B cell (primary cell): Measurements from ENCODE around the gene ZC3H18. TPM values are rescaled to one million over a fixed set of nuclear protein-coding genes. Genes with fewer than 3 reads are reported as not detected.

Experiments
- ATAC-seq: fragments of 200-7000 bp; cut with Tn5 transposase; one replicate; pipeline ENCODE4 v1.10.0; 2021; ENCODE audit warnings: low read depth, mild to moderate bottlenecking, moderate number of reproducible peaks, moderate library complexity
- CTCF ChIA-PET: fragments of 350-600 bp; sonication (Branson Sonifier 250); formaldehyde crosslinking; loops from one replicate; lab custom pipeline; 2021; ENCODE audit warnings: antibody characterized with exemption, inconsistent platforms; lab: Charles Lee
- POLR2A ChIA-PET: fragments of 350-600 bp; sonication (Branson Sonifier 250); formaldehyde crosslinking; loops from one replicate; lab custom pipeline; 2021; ENCODE audit warnings: antibody characterized with exemption; lab: Charles Lee
- DNase-seq: peaks from one replicate; pipeline ENCODE4 v3.0.0; 2013
- H2AFZ ChIP-seq: 2 replicates; pipeline ENCODE4 v1.6.1; 2012; ENCODE audit warnings: mild to moderate bottlenecking, low read depth, low read length; ENCODE audit not compliant: insufficient read depth, poor library complexity, severe bottlenecking
- H3K27ac ChIP-seq, 2 donors: 1 replicate in 1 of 2; 2 replicates in 1 of 2; pipeline ENCODE4 v1.5.1; 2012 to 2013; ENCODE audit warnings: low read length in 2 of 2, mild to moderate bottlenecking in 2 of 2, moderate library complexity in 1 of 2
- H3K27me3 ChIP-seq, 4 experiments: fragments of 200-600 bp in 1 of 4; sonication (generic) in 1 of 4; replicated peaks in 1 of 4; 1 replicate in 2 of 4; 2 replicates in 2 of 4; pipeline versions ENCODE4 v1.6.1 to v1.7.0; 2013 to 2016; ENCODE audit warnings: low read length in 3 of 4, mild to moderate bottlenecking in 2 of 4, mixed read lengths in 1 of 4, moderate library complexity in 1 of 4; ENCODE audit not compliant: insufficient read depth in 4 of 4, control insufficient read depth in 3 of 4; ENCODE audit errors: control extremely low read depth in 1 of 4
- H3K36me3 ChIP-seq, 2 experiments: replicated peaks in 1 of 2; 1 replicate in 1 of 2; 2 replicates in 1 of 2; pipeline versions ENCODE4 v1.6.1 to v1.7.1; 2013; ENCODE audit warnings: low read length in 1 of 2; ENCODE audit not compliant: insufficient read depth in 2 of 2, control insufficient read depth in 1 of 2; ENCODE audit errors: control extremely low read depth in 1 of 2, extremely low read depth in 1 of 2
- H3K4me1 ChIP-seq, 2 donors: fragments of 200-600 bp in 1 of 2; sonication (generic) in 1 of 2; 1 replicate in 1 of 2; 2 replicates in 1 of 2; pipeline versions ENCODE4 v1.5.1 to v1.6.1; 2013 to 2017; ENCODE audit warnings: low read length in 2 of 2; ENCODE audit not compliant: control insufficient read depth in 2 of 2, insufficient read depth in 2 of 2
- H3K4me2 ChIP-seq: replicated peaks from 2 replicates; pipeline ENCODE3; 2012; ENCODE audit warnings: mild to moderate bottlenecking, low read depth, low read length; ENCODE audit not compliant: poor library complexity, severe bottlenecking
- H3K4me3 ChIP-seq, 5 experiments: fragments of 200-600 bp in 1 of 5; sonication (generic) in 1 of 5; 1 replicate in 3 of 5; 2 replicates in 2 of 5; pipeline versions ENCODE4 v1.5.1 to v1.7.0; 2011 to 2016; ENCODE audit warnings: low read length in 4 of 5, mild to moderate bottlenecking in 4 of 5, low read depth in 2 of 5, control low read depth in 1 of 5, moderate library complexity in 1 of 5; ENCODE audit not compliant: insufficient read depth in 1 of 5; ENCODE audit errors: control extremely low read depth in 1 of 5, extremely low read depth in 1 of 5
- H3K79me2 ChIP-seq: fragments of 200-600 bp; sonication (generic); one replicate; pipeline ENCODE4 v1.6.0; 2016; ENCODE audit warnings: low read length; ENCODE audit not compliant: control insufficient read depth, insufficient read depth
- H3K9ac ChIP-seq: fragments of 200-600 bp; sonication (generic); 2 replicates; pipeline ENCODE4 v1.6.1; 2017; ENCODE audit warnings: mild to moderate bottlenecking, low read length, moderate library complexity
- H3K9me3 ChIP-seq, 3 donors: one replicate each; pipeline versions ENCODE4 v1.6.1 to v1.7.1; 2013; ENCODE audit warnings: low read length in 2 of 3; ENCODE audit not compliant: control insufficient read depth in 2 of 3, insufficient read depth in 1 of 3; ENCODE audit errors: control extremely low read depth in 1 of 3
- H4K20me1 ChIP-seq: 2 replicates; pipeline ENCODE4 v1.6.0; 2012; ENCODE audit warnings: mild to moderate bottlenecking, low read length; ENCODE audit not compliant: insufficient read depth, control insufficient read depth, poor library complexity, severe bottlenecking
- H3K27ac Mint-ChIP-seq: one replicate; pipeline ENCODE4 v1.8.0; 2021; ENCODE audit warnings: mixed read lengths
- H3K27me3 Mint-ChIP-seq: one replicate; pipeline ENCODE4 v1.8.0; 2021; ENCODE audit warnings: mixed read lengths
- H3K4me1 Mint-ChIP-seq: one replicate; pipeline ENCODE4 v1.8.0; 2021; ENCODE audit warnings: mixed read lengths
- H3K4me3 Mint-ChIP-seq: one replicate; pipeline ENCODE4 v1.8.0; 2021; ENCODE audit warnings: mixed read lengths
- H3K9me3 Mint-ChIP-seq: one replicate; pipeline ENCODE4 v1.8.0; 2022; ENCODE audit warnings: mixed read lengths; ENCODE audit not compliant: insufficient read depth
- CTCF ChIP-seq: fragments of 200-600 bp; IDR thresholded peaks from one replicate; pipeline ENCODE4 v1.8.0; 2022; ENCODE audit warnings: antibody characterized with exemption, mild to moderate bottlenecking
- EZH2 ChIP-seq: IDR thresholded peaks from 2 replicates; pipeline ENCODE4 v1.6.1; 2012; ENCODE audit warnings: borderline replicate concordance, low read depth, mild to moderate bottlenecking, moderate library complexity, low read length; ENCODE audit not compliant: insufficient read depth, poor library complexity, severe bottlenecking
- WGBS: methylation state at CpG from one replicate; pipeline ENCODE4 v1.1.5; 2013; ENCODE audit warnings: missing lambda C conversion rate; ENCODE audit not compliant: insufficient coverage; 5-methylcytosine and 5-hydroxymethylcytosine counted together
- intact Hi-C: fragments of 100-400 bp; cut with micrococcal nuclease; formaldehyde crosslinking; loops from one replicate; pipeline ENCODE4 v1.10.0; 2022
- polyA plus RNA-seq: library from polyadenylated mRNA; depleted of rRNA; stranded (reverse); fragments of >200 nt; gene quantifications from 2 replicates; pipeline ENCODE4 v1.2.3, GENCODE V29; 2012
- total RNA-seq, 2 donors: library from RNA; stranded (reverse); fragments of 120-200 nt in 1 of 2; gene quantifications; 1 replicate in 1 of 2; 2 replicates in 1 of 2; pipeline versions ENCODE4 v1.2.3 to v1.2.4, GENCODE V29; 2013 to 2022

The ZC3H18 gene
- total and polyA plus RNA-seq, 2 donors (not counting 1 experiment from before 2014, with no cell fraction given): 40.4 to 74.2 TPM

GRCh38 chr16:88554711-88555264, 15.4 kb upstream of the ZC3H18 start:
- H3K9ac ChIP-seq: no peak overlapping the region
- 89% methylated on average over 15 of the region's 15 CpGs for WGBS

More at GRCh38 chr16:88554711-88555264, 15.4 kb upstream of the ZC3H18 start:
- Histone ChIP-seq H2AFZ (no peak overlapping the region), H3K36me3 (no peaks in the 10 kb centered on the region), H3K4me3 (no peak overlapping the region), H3K4me2 (no peak overlapping the region), H3K27ac (no peak overlapping the region), H3K27me3 (peaks cover 0 to 23% (median 0%) of the 10 kb centered on the region in 4 experiments), H3K79me2 (no peaks in the 10 kb centered on the region), H3K9me3 (peaks cover 0 to 11% (median 0%) of the 10 kb centered on the region in 3 donors), H3K4me1 (peaks cover 6 to 41% of the 10 kb centered on the region in 2 donors), H4K20me1 (no peaks in the 10 kb centered on the region)
- Mint-ChIP-seq H3K27ac (no peak overlapping the region), H3K27me3 (peaks cover 16% of the 10 kb centered on the region), H3K4me3 (no peak overlapping the region), H3K4me1 (peaks cover 8% of the 10 kb centered on the region), H3K9me3 (no peaks in the 10 kb centered on the region)
- ATAC-seq: no peak
- ChIA-PET POLR2A (no interaction called here), CTCF (no interaction called here)
- intact Hi-C loops: no loop called here
- DNase-seq: no peak
- TF ChIP-seq CTCF: no peak
- no peak for TF ChIP-seq EZH2
